K562 (cell line): ENCODE data around the gene RPH3AL. TPM values are rescaled to one million over a fixed set of nuclear protein-coding genes. Genes with fewer than 3 reads are reported as not detected.

Experiments used
- ATAC-seq: fragments of 200-7000 bp; cut with Tn5 transposase; 3 replicates; pipeline ENCODE4 v1.9.1; 2020; ENCODE audit warnings: moderate library complexity
- BruUV-seq: library from RNA; stranded (reverse); fragments of 400-500 nt; replicated peaks from 2 replicates; lab custom pipeline; 2021; lab: Mats Ljungman, UMichigan
- CTCF ChIA-PET: fragments of 300-600 bp; formaldehyde crosslinking; extraction: SDS; loops from one replicate; lab custom pipeline; 2021; ENCODE audit warnings: low intra/inter-chr PET ratio; lab: Yijun Ruan, JAX
- POLR2A ChIA-PET: fragments of 300-600, 350-650 bp; sonication (Branson Sonifier 250); formaldehyde crosslinking; extraction: SDS; loops from one replicate; lab custom pipeline; 2021; ENCODE audit warnings: antibody characterized with exemption, inconsistent platforms; lab: Yijun Ruan, JAX
- DNase-seq, 4 experiments: peaks; one replicate each; pipeline versions ENCODE4 v3.0.0 to v3.0.0-alpha.2; 2011 to 2018; ENCODE audit warnings: low spot score in 3 of 4, mixed read lengths in 3 of 4; ENCODE audit errors: extremely low read depth in 1 of 4
- FAIRE-seq: peaks from 2 replicates; lab custom pipeline; 2011; peaks lifted over from hg19 to GRCh38; lab: Jason Lieb, UNC
- H2AFZ ChIP-seq: 2 replicates; pipeline ENCODE4 v1.6.0; 2011; ENCODE audit warnings: low read depth, low read length, control low read depth, inconsistent platforms
- H3K27ac ChIP-seq: fragments of 200-600 bp; 3 replicates; pipeline ENCODE4 v1.8.0; 2011; ENCODE audit warnings: low read depth, mild to moderate bottlenecking, control low read depth, inconsistent platforms, low read length, moderate library complexity, mixed read lengths; ENCODE audit errors: extremely low read depth
- H3K27me3 ChIP-seq, 2 experiments: fragments of 300-600 bp in 1 of 2; 2 replicates in 1 of 2; 3 replicates in 1 of 2; pipeline versions ENCODE4 v1.6.0 to v1.8.0; 2011; ENCODE audit warnings: inconsistent platforms in 2 of 2, low read length in 2 of 2, mild to moderate bottlenecking in 1 of 2, mixed read lengths in 1 of 2, moderate library complexity in 1 of 2; ENCODE audit not compliant: control insufficient read depth in 2 of 2, insufficient read depth in 2 of 2
- H3K36me3 ChIP-seq: fragments of 300-600 bp; 3 replicates; pipeline ENCODE4 v1.8.0; 2011; ENCODE audit warnings: mild to moderate bottlenecking, low read length, inconsistent platforms; ENCODE audit not compliant: control insufficient read depth, insufficient read depth
- H3K4me1 ChIP-seq, 2 experiments: fragments of 200-600 bp in 1 of 2; replicated peaks in 1 of 2; 2 replicates in 1 of 2; 3 replicates in 1 of 2; pipeline versions ENCODE4 v1.5.1 to v1.8.0; 2011; ENCODE audit warnings: inconsistent platforms in 2 of 2, low read length in 2 of 2, mild to moderate bottlenecking in 1 of 2, mixed read lengths in 1 of 2, moderate library complexity in 1 of 2; ENCODE audit not compliant: control insufficient read depth in 2 of 2, insufficient read depth in 2 of 2
- H3K4me2 ChIP-seq: 2 replicates; pipeline ENCODE4 v1.6.1; 2011; ENCODE audit warnings: low read length, control low read depth, inconsistent platforms, mixed read lengths; ENCODE audit not compliant: insufficient read depth
- H3K4me3 ChIP-seq: fragments of 200-600 bp; sonication (generic), shearing (Covaris generic); 2 replicates; pipeline ENCODE4 v1.5.1; 2016; ENCODE audit warnings: control low read depth, inconsistent platforms
- H3K79me2 ChIP-seq: fragments of 200-600 bp; 3 replicates; pipeline ENCODE4 v1.8.0; 2011; ENCODE audit warnings: low read length, inconsistent platforms; ENCODE audit not compliant: control insufficient read depth, insufficient read depth
- H3K9ac ChIP-seq, 2 experiments: 2 replicates each; pipeline versions ENCODE4 v1.6.0 to v1.6.1; 2011; ENCODE audit warnings: low read depth in 2 of 2, low read length in 2 of 2, control low read depth in 1 of 2, inconsistent platforms in 1 of 2, mild to moderate bottlenecking in 1 of 2, mixed read lengths in 1 of 2; ENCODE audit not compliant: insufficient read depth in 1 of 2
- H3K9me1 ChIP-seq: one replicate; pipeline ENCODE4 v1.6.0; 2011; ENCODE audit warnings: inconsistent platforms, mild to moderate bottlenecking, low read length, moderate library complexity; ENCODE audit not compliant: control insufficient read depth, insufficient read depth
- H3K9me3 ChIP-seq: replicated peaks from 2 replicates; pipeline ENCODE4 v1.5.1; 2011; ENCODE audit warnings: low read depth, low read length, inconsistent platforms; ENCODE audit not compliant: control insufficient read depth, insufficient read depth
- H4K20me1 ChIP-seq: replicated peaks from 2 replicates; pipeline ENCODE4 v1.6.1; 2011; ENCODE audit warnings: low read length, inconsistent platforms, mixed read lengths; ENCODE audit not compliant: control insufficient read depth, insufficient read depth
- BACH1 ChIP-seq: fragments of 200-800 bp; sonication (Bioruptor generic); IDR thresholded peaks from 2 replicates; pipeline ENCODE4 v1.6.1; 2016; ENCODE audit warnings: missing genetic modification characterization, missing compliant biosample characterization
- CEBPG ChIP-seq, 3 experiments: fragments of 200-800 bp in 1 of 3; sonication (Bioruptor generic) in 1 of 3; sonication (generic) in 1 of 3; formaldehyde crosslinking in 1 of 3; IDR thresholded peaks in 2 of 3; conservative IDR thresholded peaks in 1 of 3; 2 replicates each; pipeline versions ENCODE4 v1.6.1 to v1.8.0; 2016 to 2022; ENCODE audit warnings: missing compliant biosample characterization in 2 of 3, missing genetic modification characterization in 2 of 3, mild to moderate bottlenecking in 1 of 3, missing genetic modification reagents in 1 of 3
- CHD2 ChIP-seq: IDR thresholded peaks from 2 replicates; pipeline ENCODE4 v1.6.1; 2011; ENCODE audit warnings: low read depth, low read length
- EP300 ChIP-seq: IDR thresholded peaks from 2 replicates; pipeline ENCODE4 v1.6.1; 2012; ENCODE audit warnings: low read length, improper control_type of control experiment
- EP400 ChIP-seq: fragments of 450-650 bp; IDR thresholded peaks from 2 replicates; pipeline ENCODE4 v1.6.1; 2017; ENCODE audit warnings: antibody characterized with exemption, mild to moderate bottlenecking, moderate library complexity
- KAT8 ChIP-seq: fragments of 450-650 bp; IDR thresholded peaks from 2 replicates; pipeline ENCODE4 v1.6.1; 2016; ENCODE audit warnings: low read depth, mild to moderate bottlenecking
- MTA1 ChIP-seq: fragments of 450-650 bp; IDR thresholded peaks from 2 replicates; pipeline ENCODE4 v1.6.1; 2017; ENCODE audit warnings: borderline replicate concordance
- MTA3 ChIP-seq: fragments of 450-650 bp; formaldehyde crosslinking; IDR thresholded peaks from 2 replicates; pipeline ENCODE4 v1.6.1; 2017; ENCODE audit warnings: mild to moderate bottlenecking, borderline replicate concordance
- RBM25 ChIP-seq: fragments of 200-400 bp; formaldehyde crosslinking; IDR thresholded peaks from 2 replicates; pipeline ENCODE4 v1.6.1; 2018; ENCODE audit warnings: low read length, low read depth, moderate library complexity; ENCODE audit not compliant: severe bottlenecking
- SAFB2 ChIP-seq: fragments of 200-400 bp; formaldehyde crosslinking; IDR thresholded peaks from 2 replicates; pipeline ENCODE4 v1.6.1; 2018; ENCODE audit warnings: borderline replicate concordance, low read length, low read depth, moderate library complexity; ENCODE audit not compliant: severe bottlenecking
- SIN3A ChIP-seq, 2 experiments: fragments of 150-350 bp in 1 of 2; IDR thresholded peaks; 2 replicates each; pipeline ENCODE4 v1.6.1; 2011 to 2016; ENCODE audit warnings: borderline replicate concordance in 2 of 2, low read depth in 2 of 2, low read length in 2 of 2, mild to moderate bottlenecking in 2 of 2, moderate library complexity in 2 of 2; ENCODE audit not compliant: control insufficient read depth in 1 of 2
- SREBF2 ChIP-seq: sonication (generic); formaldehyde crosslinking; IDR thresholded peaks from 2 replicates; pipeline ENCODE4 v1.4.0; 2020; ENCODE audit warnings: mild to moderate bottlenecking, missing genetic modification reagents
- TEAD4 ChIP-seq, 2 experiments: sonication (generic) in 1 of 2; formaldehyde crosslinking in 1 of 2; IDR thresholded peaks; 2 replicates each; pipeline versions ENCODE4 v1.6.1 to v1.8.0; 2012 to 2022; ENCODE audit warnings: borderline replicate concordance in 1 of 2, inconsistent platforms in 1 of 2, low read length in 1 of 2, mild to moderate bottlenecking in 1 of 2, missing genetic modification reagents in 1 of 2
- THRAP3 ChIP-seq: fragments of 450-650 bp; IDR thresholded peaks from 2 replicates; pipeline ENCODE4 v1.6.1; 2016; ENCODE audit warnings: mild to moderate bottlenecking, inconsistent platforms, borderline replicate concordance
- ZBTB43 ChIP-seq: sonication (generic); formaldehyde crosslinking; IDR thresholded peaks from 2 replicates; pipeline ENCODE4 v1.8.0; 2023; ENCODE audit warnings: mild to moderate bottlenecking, missing genetic modification reagents
- WGBS: fragments of 100-300 bp; shearing (Covaris generic); methylation state at CpG from one replicate; pipeline ENCODE4 v1.1.6; 2016; ENCODE audit warnings: low coverage, mixed read lengths; ENCODE audit not compliant: insufficient coverage; ENCODE audit errors: missing lambda C conversion rate; 5-methylcytosine and 5-hydroxymethylcytosine counted together
- in situ Hi-C: fragments of 300-500 bp; cut with MboI; formaldehyde crosslinking; loops from 4 replicates; pipeline ENCODE4 v1.15.0; 2018; ENCODE audit warnings: inconsistent platforms, mixed read lengths
- intact Hi-C: fragments of 100-400 bp; cut with micrococcal nuclease; formaldehyde crosslinking; loops from 2 replicates; pipeline ENCODE4 v1.14.2; 2022
- polyA plus RNA-seq, 8 experiments: library from polyadenylated mRNA; depleted of rRNA in 4 of 8; stranded (reverse) in 5 of 8; unstranded in 3 of 8; fragments of >200 nt; fragmentation: Nextera tagmentation in 2 of 8; fragmentation: Illumina TruSeq in 1 of 8; extraction: Ambion mirVana in 2 of 8; extraction: Trizol in 1 of 8; gene quantifications; 2 replicates each; pipeline versions ENCODE4 v1.2.1 to v1.2.3, GENCODE V29; 2011 to 2014; ENCODE audit warnings: inconsistent platforms in 1 of 8, missing spikeins in 1 of 8
- total RNA-seq, 7 experiments: library from RNA; depleted of rRNA in 6 of 7; stranded (reverse); fragments of >200 nt in 6 of 7; fragmentation: Illumina TruSeq in 2 of 7; extraction: Trizol in 2 of 7; gene quantifications; 2 replicates each; pipeline versions ENCODE4 v1.2.1 to v1.2.3, GENCODE V29; 2011 to 2021; ENCODE audit warnings: low replicate concordance in 1 of 7
- TF ChIP-seq, protein P1 (sequence below): IDR thresholded peaks from 2 replicates; pipeline ENCODE4 v1.6.1; 2011; ENCODE audit not compliant: insufficient read length; ENCODE audit errors: extremely low read depth
- TF ChIP-seq, protein P2 (sequence below): fragments of 250-450 bp; sonication (Bioruptor Pico); IDR thresholded peaks from 2 replicates; pipeline ENCODE4 v1.4.0; 2020
- TF ChIP-seq, protein P3 (sequence below): fragments of 250-450 bp; sonication (Bioruptor Pico); IDR thresholded peaks from 2 replicates; pipeline ENCODE4 v1.8.0; 2021; ENCODE audit warnings: mild to moderate bottlenecking, moderate library complexity

Gene RPH3AL
- total and polyA plus RNA-seq, 9 of the 15 experiments (the other 6 are each of a cell fraction or from before 2014, with no cell fraction given) = 0.18 to 1.7 (median 0.39) TPM

DNA sequence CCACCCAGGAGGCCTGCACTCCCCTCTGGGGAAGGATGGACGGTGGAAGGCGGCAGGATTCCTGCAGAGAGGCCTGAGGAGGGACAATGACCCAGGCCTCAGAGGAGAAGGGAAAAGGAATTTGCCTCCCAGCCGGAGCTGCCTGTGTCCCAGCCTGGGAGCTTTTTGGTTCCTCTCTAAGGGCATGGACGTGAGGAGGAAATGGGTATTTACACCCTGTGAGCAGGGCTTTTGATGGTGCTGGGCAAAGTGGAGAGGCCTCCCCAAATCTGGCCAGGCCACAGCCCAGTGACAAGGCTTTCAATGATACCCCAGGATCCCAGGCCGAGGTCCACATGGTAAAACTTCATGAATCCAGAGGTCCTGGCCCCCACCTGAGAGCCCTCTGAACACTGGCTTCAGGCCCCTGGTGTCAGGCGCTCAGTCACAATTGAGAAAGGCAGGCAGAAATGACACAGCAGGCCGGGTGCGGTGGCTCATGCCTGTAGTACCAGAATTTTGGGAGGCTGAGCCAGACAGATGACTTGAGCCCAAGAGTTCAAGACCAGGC lies 115.1 kb downstream of the RPH3AL start:
- no peak for TF ChIP-seq TEAD4 (IDR thresholded peaks at IDR 0.05; ENCODE audit: low read length)
- no peak for TF ChIP-seq TEAD4 (CRISPR knock-in tag; IDR thresholded peaks at IDR 0.05; ENCODE audit: borderline replicate concordance)
- TF ChIP-seq MTA3 = no peak
- TF ChIP-seq ZBTB43 = no peak
- TF ChIP-seq, protein P1, sequence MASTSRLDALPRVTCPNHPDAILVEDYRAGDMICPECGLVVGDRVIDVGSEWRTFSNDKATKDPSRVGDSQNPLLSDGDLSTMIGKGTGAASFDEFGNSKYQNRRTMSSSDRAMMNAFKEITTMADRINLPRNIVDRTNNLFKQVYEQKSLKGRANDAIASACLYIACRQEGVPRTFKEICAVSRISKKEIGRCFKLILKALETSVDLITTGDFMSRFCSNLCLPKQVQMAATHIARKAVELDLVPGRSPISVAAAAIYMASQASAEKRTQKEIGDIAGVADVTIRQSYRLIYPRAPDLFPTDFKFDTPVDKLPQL = no peak
- no peak for TF ChIP-seq THRAP3
- TF ChIP-seq EP300 = no peak
- TF ChIP-seq CEBPG (CRISPR knock-in tag; IDR thresholded peaks at IDR 0.05) = no peak
- no peak for TF ChIP-seq CEBPG (tag; conservative IDR thresholded peaks at IDR 0.05 in 1 of 2, IDR thresholded peaks at IDR 0.05 in 1 of 2)
- TF ChIP-seq SAFB2 = no peak
- no peak for TF ChIP-seq RBM25
- TF ChIP-seq MTA1 = no peak
- TF ChIP-seq SREBF2 = no peak
- TF ChIP-seq KAT8 = no peak
- TF ChIP-seq, protein P2, sequence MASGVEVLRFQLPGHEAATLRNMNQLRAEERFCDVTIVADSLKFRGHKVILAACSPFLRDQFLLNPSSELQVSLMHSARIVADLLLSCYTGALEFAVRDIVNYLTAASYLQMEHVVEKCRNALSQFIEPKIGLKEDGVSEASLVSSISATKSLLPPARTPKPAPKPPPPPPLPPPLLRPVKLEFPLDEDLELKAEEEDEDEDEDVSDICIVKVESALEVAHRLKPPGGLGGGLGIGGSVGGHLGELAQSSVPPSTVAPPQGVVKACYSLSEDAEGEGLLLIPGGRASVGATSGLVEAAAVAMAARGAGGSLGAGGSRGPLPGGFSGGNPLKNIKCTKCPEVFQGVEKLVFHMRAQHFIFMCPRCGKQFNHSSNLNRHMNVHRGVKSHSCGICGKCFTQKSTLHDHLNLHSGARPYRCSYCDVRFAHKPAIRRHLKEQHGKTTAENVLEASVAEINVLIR (CRISPR knock-in tag) = no peak
- no peak for TF ChIP-seq BACH1
- no peak for TF ChIP-seq SIN3A (IDR thresholded peaks at IDR 0.05; ENCODE audit: borderline replicate concordance in 2 of 2, control insufficient read depth in 1 of 2, low read depth in 2 of 2, low read length in 2 of 2)
- no peak for TF ChIP-seq CHD2
- TF ChIP-seq, protein P3, sequence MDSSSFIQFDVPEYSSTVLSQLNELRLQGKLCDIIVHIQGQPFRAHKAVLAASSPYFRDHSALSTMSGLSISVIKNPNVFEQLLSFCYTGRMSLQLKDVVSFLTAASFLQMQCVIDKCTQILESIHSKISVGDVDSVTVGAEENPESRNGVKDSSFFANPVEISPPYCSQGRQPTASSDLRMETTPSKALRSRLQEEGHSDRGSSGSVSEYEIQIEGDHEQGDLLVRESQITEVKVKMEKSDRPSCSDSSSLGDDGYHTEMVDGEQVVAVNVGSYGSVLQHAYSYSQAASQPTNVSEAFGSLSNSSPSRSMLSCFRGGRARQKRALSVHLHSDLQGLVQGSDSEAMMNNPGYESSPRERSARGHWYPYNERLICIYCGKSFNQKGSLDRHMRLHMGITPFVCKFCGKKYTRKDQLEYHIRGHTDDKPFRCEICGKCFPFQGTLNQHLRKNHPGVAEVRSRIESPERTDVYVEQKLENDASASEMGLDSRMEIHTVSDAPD (CRISPR knock-in tag) = no peak
- no peak for TF ChIP-seq EP400
- in situ Hi-C loops (no loop called here), intact Hi-C loops (no loop called here)
- Histone ChIP-seq H3K27ac (no peak overlapping the region), H3K4me1 (no peaks in the 10 kb centered on the region; a peak in 2 of 5 replicates), H3K9ac (no peak overlapping the region), H3K4me3 (no peak overlapping the region), H4K20me1 (no peaks in the 10 kb centered on the region), H3K27me3 (peaks cover 0 to 16% of the 10 kb centered on the region in 2 experiments; a peak in 3 of 5 replicates), H2AFZ (no peak overlapping the region), H3K79me2 (no peaks in the 10 kb centered on the region), H3K4me2 (no peak overlapping the region), H3K36me3 (no peaks in the 10 kb centered on the region), H3K9me3 (no peaks in the 10 kb centered on the region), H3K9me1 (no peaks in the 10 kb centered on the region)
- FAIRE-seq (no peak), DNase-seq (no peak), ATAC-seq (no peak)
- ChIA-PET POLR2A (no interaction called here), CTCF (no interaction called here)
- BruUV-seq = no TSS peak
- 34% methylated on average over 7 of the region's 8 CpGs for WGBS
